Effector memory CD8-positive, alpha-beta T cell (primary cell): ENCODE results near the gene ARHGAP18.

Experiments used
- ATAC-seq: fragments of 150-1000 bp; cut with Tn5 transposase; replicated peaks from 2 replicates; pipeline ENCODE4 v1.10.0; 2021; ENCODE audit warnings: mild to moderate bottlenecking, moderate library complexity
- DNase-seq, 3 experiments: peaks; one replicate each; pipeline ENCODE4 v3.0.0; 2021
- H3K27ac Mint-ChIP-seq, 2 donors: one replicate each; pipeline ENCODE4 v1.8.0; 2022; ENCODE audit warnings: mild to moderate bottlenecking in 2 of 2, mixed read lengths in 2 of 2, moderate library complexity in 2 of 2
- H3K27me3 Mint-ChIP-seq, 2 donors: one replicate each; pipeline ENCODE4 v1.8.0; 2022; ENCODE audit warnings: mixed read lengths in 2 of 2
- H3K36me3 Mint-ChIP-seq: one replicate; pipeline ENCODE4 v1.8.0; 2022; ENCODE audit warnings: mild to moderate bottlenecking, moderate library complexity, mixed read lengths; ENCODE audit not compliant: insufficient read depth
- H3K4me1 Mint-ChIP-seq, 2 donors: one replicate each; pipeline ENCODE4 v1.8.0; 2022; ENCODE audit warnings: low read depth in 2 of 2, mixed read lengths in 2 of 2
- H3K4me3 Mint-ChIP-seq, 2 donors: one replicate each; pipeline ENCODE4 v1.8.0; 2022; ENCODE audit warnings: mild to moderate bottlenecking in 2 of 2, mixed read lengths in 2 of 2, moderate library complexity in 2 of 2
- H3K9me3 Mint-ChIP-seq, 2 donors: one replicate each; pipeline ENCODE4 v1.8.0; 2022; ENCODE audit warnings: mixed read lengths in 2 of 2

The ARHGAP18 gene

DNA sequence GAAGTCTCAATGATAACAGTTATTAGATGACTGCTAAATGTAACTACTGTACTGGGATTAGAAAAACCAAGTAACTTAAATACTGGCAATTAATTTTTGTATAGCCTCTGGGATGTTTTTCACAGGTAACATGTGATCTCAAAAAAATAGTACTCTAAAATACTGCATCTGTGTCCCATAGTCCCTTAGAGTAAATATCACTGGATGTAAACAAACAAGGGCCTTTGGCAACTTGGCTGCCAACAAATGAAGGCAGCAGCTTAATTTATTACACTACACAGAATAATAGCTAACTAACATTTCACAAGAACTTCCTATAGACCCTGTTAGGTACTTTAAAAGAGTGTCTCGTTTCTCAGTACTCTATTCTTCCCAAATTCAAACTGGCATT is 14.0 kb downstream of the ARHGAP18 start:
- Mint-ChIP-seq H3K4me1 (peaks cover 20 to 72% of the 10 kb centered on the region in 2 donors), H3K4me3 (peak overlapping the region in 1 of 2 donors; percentile 46), H3K27ac (peak overlapping the region; percentile 49 to 72), H3K9me3 (no peaks in the 10 kb centered on the region), H3K36me3 (no peaks in the 10 kb centered on the region), H3K27me3 (no peaks in the 10 kb centered on the region)
- ATAC-seq = no peak
- DNase-seq = no peak

DNA sequence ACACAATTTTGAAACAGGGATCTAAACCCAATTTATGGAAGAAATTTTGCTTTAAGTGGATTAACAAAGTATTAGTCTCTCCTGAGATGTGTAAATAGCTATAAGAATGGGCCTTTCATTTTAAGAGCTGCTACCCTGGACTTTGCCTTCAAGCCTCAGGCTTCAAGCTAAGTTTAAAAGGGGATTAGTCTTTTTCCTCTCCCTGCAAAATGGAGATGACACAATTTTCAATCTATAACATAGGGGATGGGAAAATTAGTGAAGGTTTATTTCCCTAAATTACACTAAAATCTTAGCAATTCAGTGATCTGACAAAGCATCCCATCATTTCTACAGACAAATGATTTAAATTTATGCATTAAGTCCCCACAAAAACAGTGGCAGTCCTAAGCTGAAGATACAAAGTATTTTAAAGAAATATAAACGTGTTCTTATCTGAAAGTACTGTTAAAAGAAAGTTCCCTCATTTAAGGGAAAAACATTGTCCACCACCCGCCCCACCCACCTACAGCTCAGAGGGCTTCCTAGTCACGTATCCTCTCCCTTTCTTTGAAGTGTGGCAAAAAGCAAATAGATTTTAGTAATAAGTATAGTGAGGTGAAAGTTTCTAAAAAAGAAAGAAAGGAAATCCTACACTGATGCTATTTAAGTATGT is 14.5 kb downstream of the ARHGAP18 start:
- Mint-ChIP-seq H3K27me3 (no peaks in the 10 kb centered on the region), H3K27ac (peak overlapping the region; percentile 49 to 72), H3K4me1 (peaks cover 21 to 69% of the 10 kb centered on the region in 2 donors), H3K4me3 (peak overlapping the region in 1 of 2 donors; percentile 46), H3K36me3 (no peaks in the 10 kb centered on the region), H3K9me3 (no peaks in the 10 kb centered on the region)
- ATAC-seq = peak; percentile 31
- DNase-seq = no peak

DNA sequence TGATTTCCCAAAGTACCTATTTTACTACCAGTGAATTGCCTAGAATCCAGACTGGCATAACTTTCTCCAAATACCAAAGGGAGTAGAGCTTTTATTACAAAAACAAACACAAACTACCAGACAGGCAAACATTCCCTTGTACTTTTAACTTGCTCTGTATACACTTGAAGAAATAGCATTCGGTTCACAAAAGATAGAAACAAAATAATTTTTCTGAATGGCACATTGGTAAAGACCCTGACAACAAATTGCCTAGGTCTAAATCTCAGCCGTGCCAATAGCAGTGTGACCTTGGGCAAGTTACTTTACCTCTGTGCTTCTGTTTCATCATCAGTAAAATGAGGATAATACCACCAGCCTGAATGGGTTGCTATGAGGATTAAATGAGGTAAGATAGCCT is 15.9 kb downstream of the ARHGAP18 start:
- Mint-ChIP-seq H3K36me3 (no peaks in the 10 kb centered on the region), H3K9me3 (no peaks in the 10 kb centered on the region), H3K4me1 (peaks cover 15 to 61% of the 10 kb centered on the region in 2 donors), H3K4me3 (no peak overlapping the region), H3K27ac (no peak overlapping the region), H3K27me3 (no peaks in the 10 kb centered on the region)
- ATAC-seq (no peak), DNase-seq (no peak)

- H3K4me1 Mint-ChIP-seq = peaks cover 22 to 73% of the 10 kb centered on the region in 2 donors
- no peak overlapping the region for H3K4me3 Mint-ChIP-seq
- H3K36me3 Mint-ChIP-seq = peaks cover 3% of the 10 kb centered on the region
- no peak for DNase-seq
- no peaks in the 10 kb centered on the region for H3K9me3 Mint-ChIP-seq
- ATAC-seq = no peak
- H3K27me3 Mint-ChIP-seq = no peaks in the 10 kb centered on the region
- H3K27ac Mint-ChIP-seq = no peak overlapping the region
Observed at GRCh38 chr6:129692467-129692866, 17.5 kb downstream of the ARHGAP18 start.

DNA sequence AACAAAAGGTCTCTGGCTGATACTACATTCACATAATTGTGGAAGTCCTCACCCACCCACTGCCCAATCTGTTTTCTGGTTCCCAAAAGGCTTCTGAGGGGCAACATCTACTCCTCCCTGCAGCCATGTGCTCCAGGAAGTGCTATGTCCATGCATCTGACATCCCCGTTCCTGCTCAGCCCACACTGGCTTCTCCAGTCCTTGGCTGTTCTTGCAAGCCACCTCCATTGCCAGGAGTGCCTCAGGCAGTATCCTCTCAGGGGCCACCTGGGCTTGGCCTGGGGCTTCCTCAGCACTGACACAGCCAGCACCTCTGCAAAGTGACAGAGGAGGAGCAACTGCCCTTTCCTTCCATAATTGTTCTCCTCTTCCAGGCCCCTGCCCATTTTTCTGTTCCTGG is 18.3 kb downstream of the ARHGAP18 start:
- H3K27me3 Mint-ChIP-seq = no peaks in the 10 kb centered on the region
- no peak overlapping the region for H3K4me3 Mint-ChIP-seq
- ATAC-seq (no peak), DNase-seq (no peak)
- H3K27ac Mint-ChIP-seq = no peak overlapping the region
- peaks cover 3% of the 10 kb centered on the region for H3K36me3 Mint-ChIP-seq
- H3K9me3 Mint-ChIP-seq = no peaks in the 10 kb centered on the region
- peaks cover 29 to 74% of the 10 kb centered on the region in 2 donors for H3K4me1 Mint-ChIP-seq

DNA sequence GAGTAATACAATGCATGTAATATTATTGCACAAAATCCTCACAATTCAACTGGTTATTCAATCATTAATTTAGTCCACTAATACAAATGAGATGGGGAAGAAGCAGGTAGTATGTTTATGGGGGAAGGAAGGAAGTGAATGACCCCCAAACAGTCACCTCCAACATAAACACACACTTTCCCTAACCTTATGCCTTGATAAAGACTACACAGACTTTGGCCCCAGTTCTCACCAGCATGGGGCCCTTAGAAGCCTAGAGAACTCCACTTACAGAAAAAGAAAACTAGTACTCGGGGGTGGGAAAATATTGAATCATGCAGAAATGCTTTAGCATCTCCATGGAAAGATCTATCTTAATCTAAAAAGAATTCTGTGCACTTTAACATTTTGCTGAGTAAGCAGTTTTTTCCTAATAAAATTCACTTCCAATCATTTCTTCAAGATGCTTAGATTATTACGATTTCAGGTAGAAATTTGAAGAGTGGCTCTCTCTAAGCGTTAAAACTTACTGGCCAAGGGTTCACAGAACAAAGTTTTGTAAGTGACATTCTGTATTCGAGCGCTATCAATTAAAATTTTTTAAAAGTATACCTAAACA is 18.8 kb downstream of the ARHGAP18 start:
- Mint-ChIP-seq H3K4me1 (peaks cover 34 to 72% of the 10 kb centered on the region in 2 donors), H3K9me3 (no peaks in the 10 kb centered on the region), H3K36me3 (peaks cover 3% of the 10 kb centered on the region), H3K27ac (no peak overlapping the region), H3K4me3 (no peak overlapping the region), H3K27me3 (no peaks in the 10 kb centered on the region)
- no peak for ATAC-seq
- no peak for DNase-seq

DNA sequence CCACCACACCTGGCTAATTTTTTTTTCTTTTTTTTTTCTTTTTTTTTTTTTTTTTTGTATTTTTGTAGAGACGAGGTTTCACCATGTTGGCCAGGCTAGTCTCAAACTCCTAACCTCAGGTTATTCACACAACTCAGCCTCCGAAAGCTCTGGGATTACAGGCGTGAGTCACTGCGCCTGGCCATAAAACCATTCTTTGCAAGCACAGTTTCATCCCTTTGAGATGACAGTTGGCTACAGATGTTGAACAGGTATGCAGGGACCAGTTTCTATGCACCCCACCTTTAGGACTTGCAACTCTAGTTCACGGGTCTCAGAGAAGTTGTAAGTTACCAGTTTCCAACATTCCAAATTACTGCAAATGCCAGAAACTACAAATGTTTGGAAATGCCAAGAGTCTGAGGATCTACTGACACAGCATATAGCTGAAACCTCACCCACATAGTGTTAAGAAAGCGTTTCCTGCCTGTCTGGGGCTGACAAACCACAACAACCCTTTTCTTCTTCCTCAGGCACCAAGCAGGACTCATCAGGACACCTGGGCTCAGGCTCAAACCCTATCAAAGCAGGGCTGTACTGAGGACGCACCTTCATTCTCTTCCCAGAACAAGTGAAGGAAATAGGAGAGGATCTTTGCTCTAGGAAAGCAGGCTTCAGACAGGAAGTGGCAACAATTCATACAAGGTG is 22.9 kb downstream of the ARHGAP18 start:
- Mint-ChIP-seq H3K4me1 (peaks cover 54 to 69% of the 10 kb centered on the region in 2 donors), H3K9me3 (no peaks in the 10 kb centered on the region), H3K36me3 (peaks cover 3% of the 10 kb centered on the region), H3K4me3 (peak overlapping the region; percentile 76), H3K27ac (peak overlapping the region; percentile 70 to 90), H3K27me3 (no peaks in the 10 kb centered on the region)
- peak; percentile 30 to 44 (median 32) for DNase-seq
- ATAC-seq = peak; percentile 82

DNA sequence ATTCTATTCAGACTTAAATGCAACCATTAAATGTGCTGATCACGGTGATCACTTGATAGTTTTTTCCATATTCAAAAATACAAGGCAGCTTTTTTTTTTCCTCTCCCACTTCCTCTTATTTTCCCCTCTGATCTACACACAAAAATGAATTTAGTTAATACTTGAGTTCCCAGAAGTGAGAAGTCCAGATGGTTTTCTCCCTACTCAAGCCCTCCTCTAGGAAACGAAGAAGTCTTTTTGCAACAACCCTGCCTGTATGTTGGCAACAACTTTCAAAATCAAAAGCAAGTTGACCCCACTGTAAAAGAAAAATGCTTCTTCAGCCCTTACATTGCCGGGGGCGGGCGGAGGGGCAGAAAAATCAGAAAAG is 24.3 kb downstream of the ARHGAP18 start:
- Mint-ChIP-seq H3K4me1 (peaks cover 47 to 60% of the 10 kb centered on the region in 2 donors), H3K9me3 (no peaks in the 10 kb centered on the region), H3K4me3 (no peak overlapping the region), H3K36me3 (peaks cover 3% of the 10 kb centered on the region), H3K27ac (no peak overlapping the region), H3K27me3 (no peaks in the 10 kb centered on the region)
- ATAC-seq (no peak), DNase-seq (no peak)

DNA sequence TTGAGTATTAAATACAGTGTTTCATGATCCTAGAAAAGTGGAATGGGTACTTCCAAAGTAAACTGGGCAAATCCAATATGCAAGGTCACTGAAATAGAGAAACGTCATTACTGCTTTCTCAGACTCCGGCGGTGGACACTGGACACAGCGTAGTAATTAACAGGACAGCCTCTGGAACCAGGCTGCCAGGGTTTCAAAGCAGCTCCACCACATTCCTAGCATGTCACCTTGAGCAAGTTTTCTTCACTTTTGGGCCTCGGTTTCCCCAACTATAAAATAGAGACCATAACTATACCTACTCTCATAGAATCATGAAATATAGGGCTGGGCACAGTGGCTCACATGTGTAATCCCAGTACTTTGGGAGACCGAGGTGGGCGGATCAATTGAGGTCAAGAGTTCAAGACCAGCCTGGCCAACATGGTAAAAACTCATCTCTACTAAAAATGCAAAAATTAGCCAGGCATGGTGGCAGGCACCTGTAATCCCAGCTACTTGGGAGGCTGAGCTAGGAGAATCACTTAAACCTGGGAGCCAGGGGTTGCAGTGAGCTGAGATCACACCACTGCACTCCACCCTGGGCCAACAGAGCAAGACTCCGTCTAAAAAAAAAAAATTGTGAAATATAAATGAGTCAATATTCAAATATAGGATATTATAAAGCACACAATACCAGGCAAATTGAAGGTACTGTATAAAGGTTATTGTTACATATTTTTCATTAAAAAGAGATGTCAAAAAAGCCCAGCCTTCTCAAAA is 24.9 kb downstream of the ARHGAP18 start:
- DNase-seq (no peak), ATAC-seq (no peak)
- Mint-ChIP-seq H3K27me3 (no peaks in the 10 kb centered on the region), H3K36me3 (peaks cover 3% of the 10 kb centered on the region), H3K9me3 (no peaks in the 10 kb centered on the region), H3K27ac (no peak overlapping the region), H3K4me3 (no peak overlapping the region), H3K4me1 (peaks cover 47 to 60% of the 10 kb centered on the region in 2 donors)

DNA sequence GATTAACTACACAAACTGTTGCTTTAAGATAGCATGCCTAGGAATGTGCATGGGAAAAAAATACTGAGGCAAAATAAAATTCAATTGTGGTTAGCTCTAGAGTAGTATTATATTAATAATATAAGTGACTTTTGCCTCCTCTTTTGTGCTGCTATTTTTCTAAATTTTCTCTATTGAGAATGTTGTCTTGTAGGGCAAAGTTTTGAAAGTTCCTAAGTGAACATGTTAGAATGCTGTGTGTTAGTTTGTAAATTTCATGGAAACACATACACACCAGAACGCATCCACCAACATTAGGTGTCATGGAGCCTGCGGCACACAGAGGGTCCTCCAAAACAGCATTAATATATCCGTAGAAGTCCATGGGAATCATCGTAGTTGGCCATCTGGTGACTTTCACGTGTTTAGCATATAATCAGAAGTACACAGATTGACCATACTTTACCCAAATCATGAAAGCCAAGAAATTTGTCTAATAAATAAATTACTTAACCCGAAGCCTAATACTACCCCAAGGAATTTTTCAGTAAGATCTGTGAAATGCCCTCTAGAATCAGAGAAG is 25.6 kb downstream of the ARHGAP18 start:
- Mint-ChIP-seq H3K27ac (peak overlapping the region; percentile 42 to 84), H3K27me3 (no peaks in the 10 kb centered on the region)

DNA sequence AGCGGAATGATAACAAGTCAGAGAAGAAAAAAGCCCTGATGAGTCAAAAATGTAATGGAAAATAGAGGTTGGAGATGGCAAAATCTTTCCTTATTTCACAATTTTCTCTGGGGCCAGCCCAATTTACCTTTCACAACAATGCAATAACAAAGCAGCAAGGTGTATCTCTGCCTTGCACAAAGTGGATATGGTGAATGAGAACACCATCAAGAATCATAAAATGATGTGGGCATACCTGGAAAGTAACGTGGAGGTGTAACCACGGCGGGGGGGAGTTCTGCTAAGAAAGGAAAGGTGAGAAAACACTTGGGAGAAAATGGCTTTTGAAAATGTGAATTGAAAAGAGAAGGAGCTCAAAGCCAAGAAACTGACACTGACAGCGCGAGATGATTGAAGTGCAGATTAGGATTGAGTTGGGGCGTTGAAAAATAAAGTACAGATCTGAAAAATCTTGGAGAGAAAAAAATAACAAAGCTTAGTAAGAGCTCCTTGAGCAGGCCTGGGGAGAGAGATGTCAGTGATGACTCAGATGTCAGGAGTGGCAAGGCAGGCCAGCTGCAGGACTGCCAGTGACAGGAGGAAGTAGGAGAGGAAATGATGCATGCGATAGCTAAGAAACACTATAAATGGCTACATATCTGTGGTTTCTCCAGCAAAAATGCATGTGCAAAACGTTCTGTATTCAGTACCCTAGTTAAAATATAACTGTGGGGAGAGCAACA is 26.2 kb downstream of the ARHGAP18 start:
- Mint-ChIP-seq H3K27ac (peak overlapping the region; percentile 42 to 84), H3K4me3 (peak overlapping the region; percentile 22 to 54), H3K27me3 (no peaks in the 10 kb centered on the region), H3K4me1 (peaks cover 50 to 56% of the 10 kb centered on the region in 2 donors), H3K36me3 (peaks cover 3% of the 10 kb centered on the region), H3K9me3 (no peaks in the 10 kb centered on the region)
- ATAC-seq (peak; percentile 87), DNase-seq (peak; percentile 38 to 47 (median 46))

More for the DNA sequence above, 25.6 kb downstream of the ARHGAP18 start:
- no peak for ATAC-seq
- Mint-ChIP-seq H3K4me1 (peaks cover 50 to 59% of the 10 kb centered on the region in 2 donors), H3K36me3 (peaks cover 3% of the 10 kb centered on the region), H3K4me3 (peak overlapping the region; percentile 22 to 54), H3K9me3 (no peaks in the 10 kb centered on the region)
- DNase-seq = no peak

GRCh38 chr6:129681913-129682205 is 28.1 kb downstream of the ARHGAP18 start:
- Mint-ChIP-seq H3K4me1 (peaks cover 44 to 50% of the 10 kb centered on the region in 2 donors), H3K27me3 (no peaks in the 10 kb centered on the region), H3K9me3 (no peaks in the 10 kb centered on the region), H3K27ac (peak overlapping the region; percentile 36 to 75), H3K36me3 (no peaks in the 10 kb centered on the region), H3K4me3 (no peak overlapping the region)
- DNase-seq = no peak
- no peak for ATAC-seq

- H3K27me3 Mint-ChIP-seq = no peaks in the 10 kb centered on the region
- H3K9me3 Mint-ChIP-seq = no peaks in the 10 kb centered on the region
- H3K4me1 Mint-ChIP-seq = peaks cover 33 to 41% of the 10 kb centered on the region in 2 donors
- no peak for ATAC-seq
- peak overlapping the region in 1 of 2 donors; percentile 55 for H3K27ac Mint-ChIP-seq
- no peaks in the 10 kb centered on the region for H3K36me3 Mint-ChIP-seq
- no peak for DNase-seq
- H3K4me3 Mint-ChIP-seq = no peak overlapping the region
Observed at GRCh38 chr6:129680633-129681032, 29.3 kb downstream of the ARHGAP18 start.
